Measurements from ENCODE around the gene ROR1. TPM values are rescaled to one million over a fixed set of nuclear protein-coding genes. Genes with fewer than 3 reads are reported as not detected.
A peak's percentile ranks its signal among the peaks of the same experiment; 100 is the strongest.

The ROR1 gene
- total RNA-seq, 2 experiments from 2014 or later, result 0.47 to 1.4 TPM

GRCh38 chr1:63827411-63828321 is 53.8 kb downstream of the ROR1 start:
- Histone ChIP-seq H3K4me3 (ENCODE audit: low read depth, low read length, poor library complexity, severe bottlenecking) (peak overlapping the region; percentile 41), H3K36me3 (ENCODE audit: insufficient read depth, low read length) (no peaks in the 10 kb centered on the region; the same call in 1 of the 2 replicates), H3K4me2 (ENCODE audit: low read length) (peak overlapping the region; percentile 65), H3K9me2 (ENCODE audit: insufficient read depth, low read length) (no peaks in the 10 kb centered on the region), H2AFZ (ENCODE audit: low read length) (peak overlapping the region; percentile 41; the same call in 1 of the 2 replicates), H3K4me1 (ENCODE audit: insufficient read depth, low read length, poor library complexity, severe bottlenecking) (peaks cover 53% of the 10 kb centered on the region), H3K79me2 (ENCODE audit: insufficient read depth, low read depth, low read length) (no peaks in the 10 kb centered on the region), H3K27ac (ENCODE audit: low read depth, low read length, poor library complexity, severe bottlenecking) (peak overlapping the region; percentile 90), H4K20me1 (ENCODE audit: insufficient read depth, low read length) (no peaks in the 10 kb centered on the region), H3K9me3 (ENCODE audit: low read length) (peaks cover 18% of the 10 kb centered on the region)
- ChIA-PET POLR2A (interaction anchor here (0.5 to 3.1 kb wide), 5 partner anchors 11 to 74 kb away, joined by 3 to 19 read pairs (median 3); no protein-coding TSS in a partner anchor), CTCF (ENCODE audit: unreplicated experiment) (no interaction called here)
- DNase-seq (ENCODE audit: low spot score), result peak; percentile 36
- no peak for TF ChIP-seq EZH2phosphoT487 (IDR thresholded peaks at IDR 0.05; ENCODE audit: borderline replicate concordance, low read depth, low read length)
- no peak for TF ChIP-seq CTCF (conservative IDR thresholded peaks at IDR 0.05; ENCODE audit: low read length)
- intact Hi-C loops (cut with micrococcal nuclease; ENCODE audit: unreplicated experiment), result loop anchor here (2.0 to 10.0 kb wide), 5 partner anchors 50 to 1390 kb away; partner anchors contain the start of genes EFCAB7, ITGB3BP, PGM1 and USP1
- BruUV-seq (replicated peaks), result no TSS peak

- BruUV-seq (replicated peaks), result TSS peak; percentile 85
- ChIA-PET CTCF (ENCODE audit: unreplicated experiment) (interaction anchor here (0.7 kb wide), 1 partner anchor 32 kb away, joined by 3 read pairs; no protein-coding TSS in a partner anchor), POLR2A (interaction anchor here (1.0 to 3.1 kb wide), 5 partner anchors 10 to 1216 kb away, joined by 3 to 19 read pairs (median 4); no protein-coding TSS in a partner anchor)
- H3K27ac ChIP-seq (ENCODE audit: low read depth, low read length, poor library complexity, severe bottlenecking), result peak overlapping the region; percentile 90
- H3K4me1 ChIP-seq (ENCODE audit: insufficient read depth, low read length, poor library complexity, severe bottlenecking), result peaks cover 61% of the 10 kb centered on the region
- DNase-seq (ENCODE audit: low spot score), result peak; percentile 86
- peak overlapping the region; percentile 41 for H3K4me3 ChIP-seq (ENCODE audit: low read depth, low read length, poor library complexity, severe bottlenecking)
- peak overlapping the region; percentile 65 for H3K4me2 ChIP-seq (ENCODE audit: low read length)
- intact Hi-C loops (cut with micrococcal nuclease; ENCODE audit: unreplicated experiment), result loop anchor here (2.0 to 10.0 kb wide), 5 partner anchors 51 to 1391 kb away; partner anchors contain the start of genes EFCAB7, ITGB3BP, PGM1 and USP1
- H3K79me2 ChIP-seq (ENCODE audit: insufficient read depth, low read depth, low read length), result no peaks in the 10 kb centered on the region
- H4K20me1 ChIP-seq (ENCODE audit: insufficient read depth, low read length), result no peaks in the 10 kb centered on the region
- no peaks in the 10 kb centered on the region for H3K9me2 ChIP-seq (ENCODE audit: insufficient read depth, low read length)
- H3K9me3 ChIP-seq (ENCODE audit: low read length), result peaks cover 18% of the 10 kb centered on the region
- H2AFZ ChIP-seq (ENCODE audit: low read length), result peak overlapping the region; percentile 41; the same call in 1 of the 2 replicates
- TF ChIP-seq CTCF (conservative IDR thresholded peaks at IDR 0.05; ENCODE audit: low read length), result no peak
- no peak for TF ChIP-seq EZH2phosphoT487 (IDR thresholded peaks at IDR 0.05; ENCODE audit: borderline replicate concordance, low read depth, low read length)
- H3K36me3 ChIP-seq (ENCODE audit: insufficient read depth, low read length), result no peaks in the 10 kb centered on the region; the same call in 1 of the 2 replicates
These were observed 54.7 kb downstream of the ROR1 start for GRCh38 chr1:63828322-63829044.

Data from OCI-LY7 (cell line).